Measurements from ENCODE around the gene HSD17B2.
A peak's percentile ranks its signal among the peaks of the same experiment; 100 is the strongest.

HSD17B2 gene

GRCh38 chr16:82027629-82028064 is 7.4 kb upstream of the HSD17B2 start:
- no peak overlapping the region for H3K4me3 ChIP-seq (ENCODE audit: low read depth, low read length)
- TF ChIP-seq CTCF (IDR thresholded peaks at IDR 0.05; ENCODE audit: low read depth, low read length, missing control alignments): no peak
- no peak for DNase-seq (ENCODE audit: low read depth)

GRCh38 chr16:82031116-82032084 is 3.7 kb upstream of the HSD17B2 start:
- H3K4me3 ChIP-seq (ENCODE audit: low read depth, low read length): no peak overlapping the region
- DNase-seq (ENCODE audit: low read depth): no peak
- peak; percentile 35 for TF ChIP-seq CTCF (IDR thresholded peaks at IDR 0.05; ENCODE audit: low read depth, low read length, missing control alignments)

GRCh38 chr16:82033006-82033405 is 2.0 kb upstream of the HSD17B2 start:
- no peak overlapping the region for H3K4me3 ChIP-seq (ENCODE audit: low read depth, low read length)
- TF ChIP-seq CTCF (IDR thresholded peaks at IDR 0.05; ENCODE audit: low read depth, low read length, missing control alignments): no peak
- no peak for DNase-seq (ENCODE audit: low read depth)

GRCh38 chr16:82033683-82034300 is 1.3 kb upstream of the HSD17B2 start:
- H3K4me3 ChIP-seq (ENCODE audit: low read depth, low read length): no peak overlapping the region
- no peak for DNase-seq (ENCODE audit: low read depth)
- TF ChIP-seq CTCF (IDR thresholded peaks at IDR 0.05; ENCODE audit: low read depth, low read length, missing control alignments): no peak

GRCh38 chr16:82037251-82037650 is 2.2 kb downstream of the HSD17B2 start:
- DNase-seq (ENCODE audit: low read depth): no peak
- TF ChIP-seq CTCF (IDR thresholded peaks at IDR 0.05; ENCODE audit: low read depth, low read length, missing control alignments): no peak
- no peak overlapping the region for H3K4me3 ChIP-seq (ENCODE audit: low read depth, low read length)

- H3K4me3 ChIP-seq (ENCODE audit: low read depth, low read length): no peak overlapping the region
- DNase-seq (ENCODE audit: low read depth): no peak
- no peak for TF ChIP-seq CTCF (IDR thresholded peaks at IDR 0.05; ENCODE audit: low read depth, low read length, missing control alignments)
Measured at GRCh38 chr16:82037666-82038065, 2.6 kb downstream of the HSD17B2 start.
